Smooth muscle cell (in vitro differentiated cells): ENCODE measurements around the gene SPOCK1. TPM values are rescaled to one million over a fixed set of nuclear protein-coding genes. Genes with fewer than 3 reads are reported as not detected.

Source experiments
- DNase-seq: peaks from one replicate; lab custom pipeline; 2025; ENCODE audit not compliant: unreplicated experiment; lab: John Stamatoyannopoulos, UW
- H2AFZ ChIP-seq: fragments of 200-600 bp; sonication (generic); 2 replicates; pipeline ENCODE4 v1.6.0; 2016; ENCODE audit warnings: antibody characterized with exemption, low read depth, mild to moderate bottlenecking
- H3F3A ChIP-seq: fragments of 200-600 bp; sonication (generic); 2 replicates; pipeline ENCODE4 v1.6.0; 2017; ENCODE audit warnings: antibody characterized with exemption, low read depth
- H3K27ac ChIP-seq: fragments of 200-600 bp; sonication (generic); 2 replicates; pipeline ENCODE4 v1.5.1; 2016; ENCODE audit warnings: low read depth, mild to moderate bottlenecking
- H3K27me3 ChIP-seq: fragments of 200-600 bp; sonication (generic); 2 replicates; pipeline ENCODE4 v1.6.1; 2016; ENCODE audit warnings: low read depth, mild to moderate bottlenecking
- H3K36me3 ChIP-seq: fragments of 200-600 bp; sonication (generic); 2 replicates; pipeline ENCODE4 v1.5.1; 2016; ENCODE audit warnings: low read depth
- H3K4me1 ChIP-seq: fragments of 200-600 bp; sonication (generic); 2 replicates; pipeline ENCODE4 v1.5.1; 2016; ENCODE audit warnings: low read depth
- H3K4me2 ChIP-seq: fragments of 200-600 bp; sonication (generic); 2 replicates; pipeline ENCODE4 v1.6.0; 2016; ENCODE audit warnings: mild to moderate bottlenecking
- H3K4me3 ChIP-seq: fragments of 200-600 bp; sonication (generic); 2 replicates; pipeline ENCODE4 v1.5.1; 2016; ENCODE audit warnings: mild to moderate bottlenecking
- H3K79me2 ChIP-seq: fragments of 200-600 bp; sonication (generic); 2 replicates; pipeline ENCODE4 v1.6.0; 2016; ENCODE audit warnings: low read depth, mild to moderate bottlenecking
- H3K9ac ChIP-seq: fragments of 200-600 bp; sonication (generic); 2 replicates; pipeline ENCODE4 v1.6.0; 2016; ENCODE audit warnings: low read depth
- H3K9me3 ChIP-seq: fragments of 200-600 bp; sonication (generic); replicated peaks from 2 replicates; pipeline ENCODE4 v1.5.1; 2016; ENCODE audit warnings: low read depth
- H4K20me1 ChIP-seq: fragments of 200-600 bp; sonication (generic); 2 replicates; pipeline ENCODE4 v1.6.0; 2016; ENCODE audit warnings: low read depth
- CTCF ChIP-seq: fragments of 200-600 bp; sonication (generic); IDR thresholded peaks from 2 replicates; pipeline ENCODE4 v1.5.1; 2017; ENCODE audit warnings: borderline replicate concordance, mild to moderate bottlenecking, antibody characterized with exemption; ENCODE audit not compliant: insufficient read depth, poor library complexity, severe bottlenecking
- WGBS: methylation state at CpG from one replicate; pipeline ENCODE4 v1.1.7; 2016; ENCODE audit warnings: low lambda C conversion rate; 5-methylcytosine and 5-hydroxymethylcytosine counted together
- polyA plus RNA-seq: library from polyadenylated mRNA; unstranded; fragments of >200 nt; fragmentation: Nextera tagmentation; extraction: Ambion mirVana; gene quantifications from 2 replicates; pipeline ENCODE4 v1.2.1, GENCODE V29; 2016
- total RNA-seq: library from RNA; depleted of rRNA; stranded (reverse); fragments of >200 nt; gene quantifications from 2 replicates; pipeline ENCODE4 v1.2.3, GENCODE V29; 2014

The SPOCK1 gene
- total and polyA plus RNA-seq, 2 experiments from 2014 or later = 56.2 to 80.0 TPM

GRCh38 chr5:137181667-137182066 is 317.5 kb downstream of the SPOCK1 start:
- H3K27me3 ChIP-seq = peaks cover 11% of the 10 kb centered on the region
- H3K36me3 ChIP-seq = no peaks in the 10 kb centered on the region
- WGBS = 38% methylated on average over 2 of the region's 2 CpGs
- H3K9me3 ChIP-seq = no peaks in the 10 kb centered on the region
- no peak overlapping the region for H3K27ac ChIP-seq
- H3F3A ChIP-seq = peaks cover 4% of the 10 kb centered on the region
- H3K4me2 ChIP-seq = no peak overlapping the region
- no peak overlapping the region for H3K4me3 ChIP-seq
- no peak overlapping the region for H2AFZ ChIP-seq
- no peaks in the 10 kb centered on the region for H4K20me1 ChIP-seq
- no peak for DNase-seq
- no peak overlapping the region for H3K9ac ChIP-seq
- TF ChIP-seq CTCF = no peak
- H3K4me1 ChIP-seq = peaks cover 19% of the 10 kb centered on the region
- H3K79me2 ChIP-seq = no peaks in the 10 kb centered on the region

- Histone ChIP-seq H3K4me2 (no peak overlapping the region), H3K4me1 (peaks cover 19% of the 10 kb centered on the region), H4K20me1 (no peaks in the 10 kb centered on the region), H3K27me3 (peaks cover 11% of the 10 kb centered on the region), H3K79me2 (no peaks in the 10 kb centered on the region), H3K4me3 (no peak overlapping the region), H3K9ac (no peak overlapping the region), H3K27ac (no peak overlapping the region), H3F3A (no peaks in the 10 kb centered on the region), H3K9me3 (no peaks in the 10 kb centered on the region), H2AFZ (no peak overlapping the region), H3K36me3 (no peaks in the 10 kb centered on the region)
- no peak for DNase-seq
- TF ChIP-seq CTCF = no peak
- 91% methylated on average over 2 of the region's 2 CpGs for WGBS
These were observed 319.9 kb downstream of the SPOCK1 start for GRCh38 chr5:137179203-137179602.

GRCh38 chr5:137176609-137177008 is 322.5 kb downstream of the SPOCK1 start:
- H3K27me3 ChIP-seq = peaks cover 11% of the 10 kb centered on the region
- H3K9me3 ChIP-seq = no peaks in the 10 kb centered on the region
- no peak overlapping the region for H3K27ac ChIP-seq
- WGBS = 91% methylated on average over 2 of the region's 2 CpGs
- no peak overlapping the region for H3K9ac ChIP-seq
- peaks cover 4% of the 10 kb centered on the region for H3K4me1 ChIP-seq
- H3K79me2 ChIP-seq = no peaks in the 10 kb centered on the region
- H3K4me3 ChIP-seq = no peak overlapping the region
- no peak for TF ChIP-seq CTCF
- no peak overlapping the region for H3K4me2 ChIP-seq
- H2AFZ ChIP-seq = no peak overlapping the region
- H3F3A ChIP-seq = no peaks in the 10 kb centered on the region
- H3K36me3 ChIP-seq = no peaks in the 10 kb centered on the region
- no peaks in the 10 kb centered on the region for H4K20me1 ChIP-seq
- no peak for DNase-seq

- no peak overlapping the region for H2AFZ ChIP-seq
- H3K79me2 ChIP-seq = no peaks in the 10 kb centered on the region
- H3K9ac ChIP-seq = no peak overlapping the region
- TF ChIP-seq CTCF = no peak
- H3K4me2 ChIP-seq = no peak overlapping the region
- H3F3A ChIP-seq = no peaks in the 10 kb centered on the region
- no peaks in the 10 kb centered on the region for H3K9me3 ChIP-seq
- no peaks in the 10 kb centered on the region for H4K20me1 ChIP-seq
- H3K4me1 ChIP-seq = no peaks in the 10 kb centered on the region
- H3K36me3 ChIP-seq = no peaks in the 10 kb centered on the region
- H3K4me3 ChIP-seq = no peak overlapping the region
- peaks cover 11% of the 10 kb centered on the region for H3K27me3 ChIP-seq
- WGBS = 94% methylated on average over 2 of the region's 2 CpGs
- DNase-seq = no peak
- no peak overlapping the region for H3K27ac ChIP-seq
These were observed 323.0 kb downstream of the SPOCK1 start for GRCh38 chr5:137176126-137176525.
